PC-3 (cell line): ENCODE data around the gene PPM1E.

ENCODE experiments used
- CTCF ChIP-seq: fragments of 300-600 bp; sonication (generic); conservative IDR thresholded peaks from 2 replicates; pipeline ENCODE4 v1.5.1; 2017; ENCODE audit warnings: antibody characterized with exemption, low read depth, mild to moderate bottlenecking, low read length
- EZH2 ChIP-seq: fragments of 300-600 bp; sonication (generic); IDR thresholded peaks from one replicate; pipeline ENCODE4 v1.6.1; 2017; ENCODE audit warnings: antibody characterized with exemption, mild to moderate bottlenecking, low read length; ENCODE audit not compliant: unreplicated experiment

- TF ChIP-seq CTCF (no peak), EZH2 (no peak)
Measured at GRCh38 chr17:58873926-58874325, 118.3 kb downstream of the PPM1E start.
